Lower lobe of right lung (tissue), 2 donors: ENCODE results near the gene POFUT1. TPM values are rescaled to one million over a fixed set of nuclear protein-coding genes. Genes with fewer than 3 reads are reported as not detected.

ENCODE experiments used
- ATAC-seq, 2 donors: fragments of 200-7000 bp; cut with Tn5 transposase; one replicate each; pipeline ENCODE4 v1.9.1; 2020 to 2022; ENCODE audit warnings: mild to moderate bottlenecking in 2 of 2, moderate library complexity in 2 of 2
- DNase-seq: peaks from one replicate; pipeline ENCODE4 v3.0.0-alpha.2; 2020
- H3K27ac ChIP-seq: fragments of 200-600 bp; one replicate; pipeline ENCODE4 v1.8.0; 2022
- H3K27me3 ChIP-seq: fragments of 200-600 bp; one replicate; pipeline ENCODE4 v1.8.0; 2022; ENCODE audit warnings: low read depth
- H3K36me3 ChIP-seq: fragments of 200-600 bp; one replicate; pipeline ENCODE4 v1.8.0; 2022; ENCODE audit warnings: mild to moderate bottlenecking
- H3K4me1 ChIP-seq: fragments of 200-600 bp; one replicate; pipeline ENCODE4 v1.8.0; 2022
- H3K4me3 ChIP-seq: fragments of 200-600 bp; one replicate; pipeline ENCODE4 v1.8.0; 2022; ENCODE audit warnings: mild to moderate bottlenecking
- H3K9me3 ChIP-seq: fragments of 200-600 bp; one replicate; pipeline ENCODE4 v1.8.0; 2022
- CTCF ChIP-seq: fragments of 200-600 bp; IDR thresholded peaks from one replicate; pipeline ENCODE4 v1.8.0; 2022; ENCODE audit warnings: antibody characterized with exemption, mild to moderate bottlenecking
- intact Hi-C: fragments of 100-400 bp; cut with DNase I; formaldehyde crosslinking; loops from one replicate; pipeline ENCODE4 v1.11.0; 2022
- total RNA-seq: library from RNA; stranded (reverse); fragmentation: NEBNext Ultra II Directional; extraction: Animal tissue kit (Norgen Biotek cat#: 25700); gene quantifications from one replicate; pipeline ENCODE4 v1.2.1, GENCODE V29; 2021
- donor health status: DM: no; HTN: yes; CAD: no; lungs with severe emphysema.

Gene POFUT1
- total RNA-seq, 1 donor from 2014 or later, result 26.1 TPM

DNA sequence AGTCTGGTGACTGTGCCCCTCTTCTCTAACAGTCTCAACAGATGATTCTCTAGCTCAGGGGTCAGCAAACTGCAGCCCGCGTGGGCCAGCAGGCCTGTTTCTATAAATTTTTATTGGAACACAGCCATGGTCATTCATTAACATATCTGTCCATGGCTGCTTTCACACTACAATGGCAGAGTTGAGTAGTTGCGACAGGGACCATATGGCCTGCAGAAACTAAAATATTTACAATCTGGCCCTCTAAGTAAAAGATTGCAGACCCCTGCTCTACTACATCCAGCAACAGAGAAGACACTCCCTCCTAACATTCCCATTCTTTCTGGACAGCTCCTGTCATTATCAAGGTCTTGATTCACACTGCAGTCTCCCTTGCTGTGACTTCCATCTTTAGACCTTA is 45.3 kb upstream of the POFUT1 start:
- no peak for DNase-seq
- Histone ChIP-seq H3K4me3 (no peak overlapping the region), H3K4me1 (no peaks in the 10 kb centered on the region), H3K36me3 (peaks cover 99% of the 10 kb centered on the region), H3K9me3 (no peaks in the 10 kb centered on the region), H3K27me3 (no peaks in the 10 kb centered on the region), H3K27ac (no peak overlapping the region)
- ATAC-seq, result no peak
- intact Hi-C loops, result no loop called here
- no peak for TF ChIP-seq CTCF

DNA sequence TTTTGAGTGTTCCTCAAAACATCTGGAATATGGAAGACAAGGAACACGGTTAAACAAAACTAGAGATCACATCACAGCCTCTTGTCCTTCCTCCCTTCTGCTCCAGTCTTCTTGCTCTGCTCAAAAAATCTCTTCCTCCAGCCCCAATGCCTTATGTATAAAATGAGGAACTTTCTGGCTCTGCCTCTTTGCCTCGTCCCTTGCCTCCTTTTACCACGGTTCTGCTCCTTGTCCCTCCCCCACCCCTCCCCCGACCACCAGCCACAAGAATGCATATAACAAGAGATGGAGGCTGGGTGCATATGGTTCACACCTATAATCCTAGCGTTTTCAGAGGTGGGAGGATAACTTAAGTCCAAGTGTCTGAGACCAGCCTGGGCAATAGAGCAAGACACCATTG is 43.7 kb upstream of the POFUT1 start:
- no peaks in the 10 kb centered on the region for H3K27me3 ChIP-seq
- DNase-seq, result no peak
- H3K4me3 ChIP-seq, result no peak overlapping the region
- no peaks in the 10 kb centered on the region for H3K9me3 ChIP-seq
- no peak overlapping the region for H3K27ac ChIP-seq
- no peak for ATAC-seq
- intact Hi-C loops, result no loop called here
- peaks cover 84% of the 10 kb centered on the region for H3K36me3 ChIP-seq
- no peaks in the 10 kb centered on the region for H3K4me1 ChIP-seq
- no peak for TF ChIP-seq CTCF

- Histone ChIP-seq H3K9me3 (no peaks in the 10 kb centered on the region), H3K27me3 (no peaks in the 10 kb centered on the region), H3K4me3 (no peak overlapping the region), H3K4me1 (no peaks in the 10 kb centered on the region), H3K36me3 (peaks cover 72% of the 10 kb centered on the region), H3K27ac (no peak overlapping the region)
- DNase-seq (no peak), ATAC-seq (no peak)
- intact Hi-C loops, result no loop called here
- TF ChIP-seq CTCF, result no peak
Observed at GRCh38 chr20:32164984-32165735, 42.5 kb upstream of the POFUT1 start.

DNA sequence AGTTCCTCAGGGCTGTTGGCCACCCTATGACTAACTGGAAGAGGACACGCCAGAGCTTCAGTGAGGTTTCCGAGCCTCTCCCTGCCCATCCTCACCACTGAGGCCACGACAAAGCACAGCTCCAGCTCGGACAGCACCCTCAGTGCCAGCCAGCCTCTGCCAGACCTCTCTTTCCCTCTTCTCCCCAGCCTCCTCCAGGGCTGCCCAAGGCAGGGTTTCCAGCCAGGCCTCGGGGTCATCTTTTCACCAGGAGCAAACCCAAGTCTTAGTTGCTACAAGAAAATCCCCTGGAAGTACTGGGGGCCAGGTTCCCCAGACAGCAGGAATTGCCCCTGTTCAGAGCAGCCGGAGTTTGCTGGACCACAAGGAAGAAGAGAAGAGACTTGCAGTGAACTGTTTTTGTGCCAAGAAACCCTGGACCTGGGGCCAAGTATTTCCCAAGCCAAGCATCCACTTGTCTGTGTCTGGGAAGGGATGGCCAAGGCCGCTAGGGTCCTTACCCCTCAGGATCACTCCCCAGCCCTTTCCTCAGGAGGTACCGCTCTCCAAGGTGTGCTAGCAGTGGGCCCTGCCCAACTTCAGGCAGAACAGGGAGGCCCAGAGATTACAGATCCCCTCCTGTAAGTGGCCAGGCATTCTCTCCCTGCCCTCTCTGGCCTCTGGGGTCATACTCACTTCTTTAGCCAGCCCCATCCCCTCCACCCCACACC is 41.7 kb upstream of the POFUT1 start:
- Histone ChIP-seq H3K27ac (no peak overlapping the region), H3K4me1 (no peaks in the 10 kb centered on the region), H3K4me3 (no peak overlapping the region), H3K27me3 (no peaks in the 10 kb centered on the region), H3K36me3 (peaks cover 65% of the 10 kb centered on the region), H3K9me3 (no peaks in the 10 kb centered on the region)
- DNase-seq, result no peak
- no peak for ATAC-seq
- intact Hi-C loops, result no loop called here
- no peak for TF ChIP-seq CTCF

DNA sequence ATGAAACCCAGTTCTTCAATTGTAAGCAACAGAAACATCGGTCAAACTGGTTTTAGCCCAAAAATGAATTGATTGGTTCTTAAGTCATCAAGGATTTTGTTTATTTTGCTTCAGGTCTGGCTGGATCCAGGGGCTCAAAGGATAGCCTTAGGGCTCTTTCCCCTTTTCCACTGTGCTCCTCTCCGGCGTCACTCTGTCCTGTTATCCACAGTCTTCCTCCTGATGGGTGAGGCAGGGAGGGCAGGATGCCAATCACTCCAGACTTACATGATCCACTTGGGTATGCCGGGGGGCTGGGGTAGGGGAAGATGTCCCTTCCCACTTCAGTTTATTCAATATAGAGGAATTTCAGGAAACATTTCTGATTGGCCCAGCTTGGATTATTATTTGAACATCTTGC is 40.1 kb upstream of the POFUT1 start:
- Histone ChIP-seq H3K27me3 (no peaks in the 10 kb centered on the region), H3K27ac (no peak overlapping the region), H3K36me3 (peaks cover 49% of the 10 kb centered on the region), H3K9me3 (no peaks in the 10 kb centered on the region), H3K4me1 (no peaks in the 10 kb centered on the region), H3K4me3 (no peak overlapping the region)
- TF ChIP-seq CTCF, result no peak
- DNase-seq (no peak), ATAC-seq (no peak)
- intact Hi-C loops, result no loop called here
